GM19035 (cell line): ENCODE data around the gene IGF2BP3.
"Not testable (repeated sequence)": the region's sequence is repeated elsewhere in the genome, so short reads cannot be mapped to it uniquely, and the experiment has no call there.

Source experiments
- ATAC-seq: cut with Tn5 transposase; IDR thresholded peaks from one replicate; pipeline ENCODE4 v1.9.1; 2021; ENCODE audit not compliant: unreplicated experiment

IGF2BP3 gene

DNA sequence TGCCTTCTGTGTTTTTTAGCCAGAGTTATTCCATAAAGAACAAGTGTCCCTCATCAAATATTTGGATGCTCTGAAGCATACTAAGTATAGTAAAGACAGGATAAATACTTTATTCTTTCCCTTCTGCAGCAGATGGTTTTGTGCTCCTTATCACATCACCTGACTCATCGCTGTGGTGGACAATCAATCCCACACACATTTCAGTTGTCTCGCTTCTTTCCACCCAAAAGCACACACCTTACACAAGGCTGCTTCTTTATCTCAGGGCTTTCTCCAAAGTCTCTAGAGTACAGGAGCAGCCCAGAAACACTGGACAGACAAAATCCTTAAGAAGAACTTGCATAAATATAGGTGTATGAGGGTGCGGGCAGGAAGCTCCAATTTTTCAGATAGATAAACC is 43.4 kb downstream of the IGF2BP3 start:
- no peak for ATAC-seq

DNA sequence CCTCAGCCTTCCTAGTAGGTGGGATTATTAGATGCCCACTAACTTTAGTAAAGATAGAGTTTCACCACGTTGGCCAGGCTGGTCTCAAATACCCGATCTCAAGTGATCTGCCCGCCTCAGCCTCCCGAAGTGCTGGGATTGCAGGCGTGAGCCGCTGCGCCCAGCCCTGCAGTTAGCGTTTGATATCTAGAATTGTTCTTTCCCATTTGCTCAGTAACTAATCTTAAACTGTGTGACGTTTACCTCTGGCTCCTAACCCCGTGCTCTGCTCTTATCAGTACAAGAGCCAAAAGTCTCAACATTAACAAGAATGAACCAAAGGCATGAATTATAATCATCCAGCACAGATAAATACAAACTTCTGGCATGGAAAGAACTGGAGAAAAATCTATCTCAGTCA is 47.4 kb downstream of the IGF2BP3 start:
- no peak for ATAC-seq

- ATAC-seq: no peak
Observed at GRCh38 chr7:23422384-23422783, 47.9 kb downstream of the IGF2BP3 start.

GRCh38 chr7:23419845-23420244 is 50.4 kb downstream of the IGF2BP3 start:
- no peak for ATAC-seq

GRCh38 chr7:23419160-23419559 is 51.1 kb downstream of the IGF2BP3 start:
- ATAC-seq: no peak

- ATAC-seq: no peak
Observed at GRCh38 chr7:23418046-23418445, 52.2 kb downstream of the IGF2BP3 start.

GRCh38 chr7:23415198-23415597 is 55.1 kb downstream of the IGF2BP3 start:
- no peak for ATAC-seq

- ATAC-seq: peak; percentile 86
Observed at GRCh38 chr7:23410446-23411183, 59.7 kb downstream of the IGF2BP3 start.

DNA sequence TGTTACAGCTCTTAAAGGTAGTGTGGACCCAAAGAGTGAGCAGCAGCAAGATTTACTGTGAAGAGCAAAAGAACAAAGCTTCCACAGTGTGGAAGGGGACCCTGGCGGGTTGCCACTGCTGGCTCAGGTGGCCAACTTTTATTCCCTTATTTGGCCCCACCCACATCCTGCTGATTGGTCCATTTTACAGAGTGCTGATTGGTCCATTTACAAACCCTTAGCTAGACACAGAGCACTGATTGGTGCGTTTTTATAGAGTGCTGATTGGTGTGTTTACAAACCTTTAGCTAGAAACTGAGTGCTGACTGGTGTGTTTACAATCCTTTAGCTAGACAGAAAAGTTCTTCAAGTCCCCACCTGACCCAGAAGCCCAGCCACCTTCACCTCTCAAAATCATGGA is 63.7 kb downstream of the IGF2BP3 start:
- ATAC-seq: not testable (repeated sequence)

DNA sequence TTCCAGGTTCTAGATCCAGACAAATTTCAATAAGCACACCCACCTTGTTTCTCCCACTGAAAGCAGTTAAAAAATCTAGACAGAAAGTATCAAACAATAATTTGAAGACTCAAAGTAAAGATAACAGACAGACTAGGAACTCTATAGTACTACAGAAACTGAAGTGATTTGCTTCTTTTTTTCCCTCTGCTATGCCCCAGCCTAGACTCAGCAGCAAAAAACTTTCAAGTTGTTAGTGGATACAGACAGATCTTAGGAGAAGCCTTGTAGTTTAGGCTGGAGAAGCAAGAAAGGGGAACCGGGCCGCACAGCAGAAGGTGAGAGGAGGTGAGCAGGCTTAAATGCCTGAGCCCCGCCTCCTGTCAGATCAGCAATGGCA is 65.1 kb downstream of the IGF2BP3 start:
- ATAC-seq: no peak

GRCh38 chr7:23404546-23405239 is 65.6 kb downstream of the IGF2BP3 start:
- ATAC-seq: no peak

DNA sequence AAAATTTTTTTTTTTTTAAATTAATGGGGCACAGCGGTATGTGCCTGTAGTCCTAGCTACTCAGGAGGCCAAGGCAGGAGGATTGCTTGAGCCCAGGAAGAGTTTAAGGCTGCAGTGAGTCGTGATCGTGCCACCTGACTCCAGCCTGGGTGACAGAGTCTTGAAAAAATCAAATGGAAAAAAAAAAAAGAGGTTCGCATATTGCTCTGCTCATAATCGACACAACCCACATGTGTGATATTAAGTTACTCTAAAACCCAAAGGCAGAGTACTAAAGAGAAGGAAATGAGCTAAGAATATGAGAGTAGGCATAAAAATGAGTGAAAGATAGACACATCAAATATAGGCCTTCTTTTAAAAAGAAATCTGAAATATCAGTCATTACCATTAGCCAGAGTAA is 66.3 kb downstream of the IGF2BP3 start:
- ATAC-seq: no peak

DNA sequence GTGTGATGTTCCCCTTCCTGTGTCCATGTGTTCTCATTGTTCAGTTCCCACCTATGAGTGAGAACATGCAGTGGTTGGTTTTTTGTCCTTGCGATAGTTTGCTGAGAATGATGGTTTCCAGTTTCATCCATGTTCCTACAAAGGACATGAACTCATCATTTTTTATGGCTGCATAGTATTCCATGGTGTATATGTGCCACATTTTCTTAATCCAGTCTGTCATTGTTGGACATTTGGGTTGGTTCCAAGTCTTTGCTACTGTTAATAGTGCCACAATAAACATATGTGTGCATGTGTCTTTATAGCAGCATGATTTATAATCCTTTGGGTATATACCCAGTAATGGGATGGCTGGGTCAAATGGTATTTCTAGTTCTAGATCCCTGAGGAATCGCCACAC is 72.2 kb downstream of the IGF2BP3 start:
- ATAC-seq: not testable (repeated sequence)

DNA sequence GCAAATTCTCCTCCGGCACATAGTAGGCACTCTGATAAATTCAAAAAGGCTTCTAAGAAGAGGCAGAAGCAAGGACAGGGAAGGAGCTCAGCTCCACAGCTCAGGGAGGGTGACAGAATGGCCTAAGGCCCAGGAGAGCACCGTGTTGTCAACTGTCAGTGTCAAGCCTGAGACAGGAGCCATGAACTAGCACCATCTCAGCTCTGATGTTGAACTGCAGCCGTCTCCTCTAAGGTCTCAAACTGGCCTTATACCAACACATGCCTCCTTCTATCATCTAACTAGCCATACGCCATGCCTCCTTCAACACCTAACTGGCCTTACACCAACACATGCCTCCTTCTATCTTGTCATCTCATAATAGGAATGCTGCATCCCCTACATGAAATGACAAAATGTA is 73.0 kb downstream of the IGF2BP3 start:
- ATAC-seq: no peak

GRCh38 chr7:23396222-23397015 is 73.9 kb downstream of the IGF2BP3 start:
- ATAC-seq: no peak

- ATAC-seq: no peak
Observed at GRCh38 chr7:23394488-23395171, 75.7 kb downstream of the IGF2BP3 start.

DNA sequence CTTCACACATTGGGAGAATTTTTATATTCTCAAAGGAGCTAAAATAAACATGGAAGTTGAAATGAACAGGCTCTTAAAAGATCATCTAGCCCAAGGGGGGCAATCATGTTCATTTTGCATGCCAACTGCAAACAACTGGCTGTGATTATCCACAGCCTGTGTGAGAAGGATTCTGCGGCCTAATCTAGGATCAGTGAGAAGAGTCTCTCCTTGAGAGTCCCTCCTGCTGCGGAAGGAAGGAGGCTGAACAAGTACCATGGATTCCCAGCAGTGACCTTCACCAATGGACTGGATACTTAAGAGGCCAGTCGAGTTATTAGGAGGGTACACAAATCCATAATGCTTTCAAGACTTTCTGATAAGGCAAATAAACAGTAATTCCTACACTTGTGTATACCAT is 76.7 kb downstream of the IGF2BP3 start:
- no peak for ATAC-seq

- no peak for ATAC-seq
Observed at GRCh38 chr7:23389701-23390100, 80.6 kb downstream of the IGF2BP3 start.

DNA sequence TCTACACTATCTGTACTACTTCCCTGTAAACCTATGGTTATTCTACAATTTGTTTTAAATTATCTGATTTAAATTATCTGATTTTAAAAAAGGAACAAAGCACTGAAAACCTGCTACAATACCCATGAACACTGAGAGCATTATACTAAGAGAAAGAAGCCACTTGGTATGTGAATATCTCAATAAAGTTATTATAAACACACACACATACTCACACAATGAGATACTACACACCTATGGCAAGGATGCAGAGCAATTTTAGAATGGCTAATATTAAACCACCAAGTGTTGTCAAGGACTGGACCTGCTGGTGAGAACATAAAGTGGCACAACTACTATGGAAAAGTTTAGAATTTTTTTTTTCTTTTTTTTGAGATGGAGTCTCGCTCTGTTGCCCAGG is 82.7 kb downstream of the IGF2BP3 start:
- no peak for ATAC-seq

DNA sequence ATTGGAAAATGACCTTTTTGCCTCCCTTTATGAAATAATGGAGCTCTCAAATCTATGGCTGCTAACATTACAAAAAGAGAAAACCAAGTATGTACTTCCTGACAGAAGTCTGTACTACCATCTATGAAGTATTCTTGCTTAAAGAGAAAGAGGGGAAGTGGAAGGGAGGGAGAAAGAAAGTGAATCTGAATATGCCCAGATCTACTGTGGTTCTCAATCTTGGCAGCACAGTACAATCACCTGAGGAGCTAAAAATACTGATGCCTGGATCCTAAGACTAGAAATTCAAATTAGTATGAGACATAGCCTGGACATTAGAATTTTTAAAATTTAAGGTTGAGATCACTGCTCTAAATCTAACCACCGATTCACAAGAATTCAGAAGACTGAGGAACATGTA is 85.2 kb downstream of the IGF2BP3 start:
- no peak for ATAC-seq

- ATAC-seq: no peak
Observed at GRCh38 chr7:23383225-23383624, 87.1 kb downstream of the IGF2BP3 start.
